ENCODE data around the gene MAP7D1.

The MAP7D1 gene

GRCh38 chr1:36154765-36155407, 1.1 kb upstream of the MAP7D1 start:
- Histone ChIP-seq H4K20me1 (ENCODE audit: insufficient read depth, low read length) (peaks cover 8% of the 10 kb centered on the region), H3K79me2 (ENCODE audit: low read length) (peaks cover 49% of the 10 kb centered on the region), H3K27ac (ENCODE audit: low read length) (peak overlapping the region; percentile 78), H3K27me3 (ENCODE audit: low read depth, low read length) (no peaks in the 10 kb centered on the region), H3K4me3 (ENCODE audit: low read length) (peak overlapping the region; percentile 88), H3K9me3 (ENCODE audit: insufficient read depth, low read length) (no peaks in the 10 kb centered on the region), H2AFZ (ENCODE audit: low read depth, low read length) (peak overlapping the region; percentile 76; the same call in 1 of the 2 replicates), H3K9ac (ENCODE audit: low read length) (peak overlapping the region; percentile 95), H3K36me3 (replicated peaks; ENCODE audit: low read depth, low read length) (peaks cover 2% of the 10 kb centered on the region), H3K4me1 (ENCODE audit: low read length) (peaks cover 42% of the 10 kb centered on the region), H3K4me2 (ENCODE audit: low read length) (peak overlapping the region; percentile 97)
- TF ChIP-seq EZH2phosphoT487 (IDR thresholded peaks at IDR 0.05; ENCODE audit: low read depth) = no peak
- TF ChIP-seq, protein P1, sequence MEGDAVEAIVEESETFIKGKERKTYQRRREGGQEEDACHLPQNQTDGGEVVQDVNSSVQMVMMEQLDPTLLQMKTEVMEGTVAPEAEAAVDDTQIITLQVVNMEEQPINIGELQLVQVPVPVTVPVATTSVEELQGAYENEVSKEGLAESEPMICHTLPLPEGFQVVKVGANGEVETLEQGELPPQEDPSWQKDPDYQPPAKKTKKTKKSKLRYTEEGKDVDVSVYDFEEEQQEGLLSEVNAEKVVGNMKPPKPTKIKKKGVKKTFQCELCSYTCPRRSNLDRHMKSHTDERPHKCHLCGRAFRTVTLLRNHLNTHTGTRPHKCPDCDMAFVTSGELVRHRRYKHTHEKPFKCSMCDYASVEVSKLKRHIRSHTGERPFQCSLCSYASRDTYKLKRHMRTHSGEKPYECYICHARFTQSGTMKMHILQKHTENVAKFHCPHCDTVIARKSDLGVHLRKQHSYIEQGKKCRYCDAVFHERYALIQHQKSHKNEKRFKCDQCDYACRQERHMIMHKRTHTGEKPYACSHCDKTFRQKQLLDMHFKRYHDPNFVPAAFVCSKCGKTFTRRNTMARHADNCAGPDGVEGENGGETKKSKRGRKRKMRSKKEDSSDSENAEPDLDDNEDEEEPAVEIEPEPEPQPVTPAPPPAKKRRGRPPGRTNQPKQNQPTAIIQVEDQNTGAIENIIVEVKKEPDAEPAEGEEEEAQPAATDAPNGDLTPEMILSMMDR (IDR thresholded peaks at IDR 0.05; ENCODE audit: low read depth, low read length) = no peak

DNA sequence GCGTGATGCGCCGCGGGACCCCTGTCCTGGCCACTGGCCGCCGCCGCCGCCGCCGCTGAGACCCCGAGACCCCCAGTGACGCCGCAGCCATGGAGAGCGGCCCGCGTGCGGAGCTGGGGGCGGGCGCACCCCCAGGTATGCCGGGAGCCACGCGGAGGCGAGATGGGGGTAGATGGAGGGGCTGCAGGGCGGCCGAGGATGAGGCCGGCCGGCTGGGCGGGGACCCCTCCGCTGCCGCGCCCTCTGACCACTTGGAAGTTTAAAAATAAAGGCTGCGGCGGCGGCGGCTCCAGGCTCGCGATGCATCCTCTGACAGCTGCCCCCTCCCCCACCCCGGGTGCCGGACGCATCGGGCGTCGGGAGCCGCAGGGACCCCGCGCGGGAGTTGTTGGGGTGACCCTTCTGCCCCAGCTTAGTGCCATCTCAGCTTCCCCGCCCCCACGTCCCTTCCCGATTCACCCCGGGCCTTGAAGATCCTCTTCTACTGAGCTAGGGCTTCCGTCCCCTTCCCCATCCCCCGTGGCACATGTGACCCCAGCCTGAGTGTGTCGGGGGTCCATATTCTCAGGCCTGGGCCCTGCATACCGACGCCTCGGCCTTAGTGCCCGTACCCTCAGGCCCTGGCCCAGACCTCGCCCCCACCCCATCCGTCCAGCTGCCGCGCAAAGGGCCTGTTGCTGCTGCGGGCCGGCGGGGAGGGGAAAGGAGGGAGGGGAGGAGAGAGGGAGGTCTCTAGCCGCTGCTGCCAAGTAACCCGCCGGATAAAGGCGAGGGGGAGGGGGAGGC, 562 bp downstream of the MAP7D1 start:
- H2AFZ ChIP-seq (ENCODE audit: low read depth, low read length) = no peak overlapping the region

GRCh38 chr1:36157115-36157903, 1.3 kb downstream of the MAP7D1 start:
- peaks cover 74% of the 10 kb centered on the region for H3K79me2 ChIP-seq (ENCODE audit: low read length)
- peak overlapping the region; percentile 88 for H3K4me3 ChIP-seq (ENCODE audit: low read length)
- H3K9me3 ChIP-seq (ENCODE audit: insufficient read depth, low read length) = no peaks in the 10 kb centered on the region
- no peaks in the 10 kb centered on the region for H3K27me3 ChIP-seq (ENCODE audit: low read depth, low read length)
- H3K36me3 ChIP-seq (replicated peaks; ENCODE audit: low read depth, low read length) = peaks cover 2% of the 10 kb centered on the region
- peak overlapping the region; percentile 95 for H3K9ac ChIP-seq (ENCODE audit: low read length)
- peak overlapping the region; percentile 73 for H3K27ac ChIP-seq (ENCODE audit: low read length)
- H2AFZ ChIP-seq (ENCODE audit: low read depth, low read length) = no peak overlapping the region
- H3K4me1 ChIP-seq (ENCODE audit: low read length) = peaks cover 44% of the 10 kb centered on the region
- H3K4me2 ChIP-seq (ENCODE audit: low read length) = peak overlapping the region; percentile 80
- TF ChIP-seq, protein P1 (IDR thresholded peaks at IDR 0.05; ENCODE audit: low read depth, low read length) = no peak
- TF ChIP-seq EZH2phosphoT487 (IDR thresholded peaks at IDR 0.05; ENCODE audit: low read depth) = no peak
- peaks cover 8% of the 10 kb centered on the region for H4K20me1 ChIP-seq (ENCODE audit: insufficient read depth, low read length)

More for the DNA sequence above, 562 bp downstream of the MAP7D1 start:
- Histone ChIP-seq H3K4me1 (ENCODE audit: low read length) (peaks cover 42% of the 10 kb centered on the region), H4K20me1 (ENCODE audit: insufficient read depth, low read length) (peaks cover 8% of the 10 kb centered on the region), H3K27ac (ENCODE audit: low read length) (peak overlapping the region; percentile 73), H3K27me3 (ENCODE audit: low read depth, low read length) (no peaks in the 10 kb centered on the region), H3K4me2 (ENCODE audit: low read length) (peak overlapping the region; percentile 80), H3K36me3 (replicated peaks; ENCODE audit: low read depth, low read length) (peaks cover 2% of the 10 kb centered on the region), H3K9ac (ENCODE audit: low read length) (peak overlapping the region; percentile 95), H3K4me3 (ENCODE audit: low read length) (peak overlapping the region; percentile 88), H3K79me2 (ENCODE audit: low read length) (peaks cover 66% of the 10 kb centered on the region), H3K9me3 (ENCODE audit: insufficient read depth, low read length) (no peaks in the 10 kb centered on the region)
- TF ChIP-seq, protein P1 (IDR thresholded peaks at IDR 0.05; ENCODE audit: low read depth, low read length) = no peak
- TF ChIP-seq EZH2phosphoT487 (IDR thresholded peaks at IDR 0.05; ENCODE audit: low read depth) = no peak

Data from OCI-LY3 (cell line).